ENCODE measurements around the gene TMEM100. TPM values are rescaled to one million over a fixed set of nuclear protein-coding genes. Genes with fewer than 3 reads are reported as not detected.

Gene TMEM100
- total and polyA plus RNA-seq, 2 of the 8 experiments (the other 6 are each of a cell fraction or from before 2014, with no cell fraction given): 0.36 to 0.48 TPM

GRCh38 chr17:55768936-55769624 lies 46.4 kb upstream of the TMEM100 start:
- no peak overlapping the region for H3K4me3 ChIP-seq (ENCODE audit: extremely low read depth in 1 of 4, insufficient read depth in 2 of 4, low read depth in 3 of 4, low read length in 4 of 4)
- no peaks in the 10 kb centered on the region for H3K79me1 ChIP-seq (ENCODE audit: low read depth, low read length)
- H3K4me2 ChIP-seq (ENCODE audit: insufficient read depth in 1 of 2, low read depth in 2 of 2, low read length in 2 of 2): no peak overlapping the region
- H3K4me1 ChIP-seq (replicated peaks in 1 of 4; ENCODE audit: control insufficient read depth in 3 of 4, insufficient read depth in 4 of 4, low read length in 3 of 4): no peaks in the 10 kb centered on the region
- peaks cover 0 to 3% (median 0%) of the 10 kb centered on the region in 4 experiments; a peak in 2 of 8 replicates for H3K36me3 ChIP-seq (ENCODE audit: control insufficient read depth in 2 of 4, insufficient read depth in 4 of 4, low read length in 3 of 4)
- CTCF ChIA-PET (ENCODE audit: partially characterized antibody): interaction anchor here (0.6 to 9.2 kb wide), 21 partner anchors 10 to 574 kb away, joined by 3 to 169 read pairs (median 6); no protein-coding TSS in a partner anchor
- H3K23ac ChIP-seq (ENCODE audit: insufficient read length): no peak overlapping the region
- FAIRE-seq (no peak), DNase-seq (ENCODE audit: low read depth in 1 of 2, low spot score in 2 of 2) (no peak)
- no peak overlapping the region for H2BK20ac ChIP-seq (ENCODE audit: low read length)
- no peak overlapping the region for H3K56ac ChIP-seq (replicated peaks; ENCODE audit: insufficient read length, low read depth, low read length)
- H3K27ac ChIP-seq (ENCODE audit: low read depth, low read length): no peak overlapping the region
- H3K4ac ChIP-seq (replicated peaks; ENCODE audit: insufficient read length, low read depth, low read length): no peak overlapping the region
- H3K79me2 ChIP-seq (ENCODE audit: control insufficient read depth in 1 of 2, insufficient read depth in 2 of 2, low read length in 2 of 2): no peaks in the 10 kb centered on the region
- no peak overlapping the region for H4K5ac ChIP-seq (ENCODE audit: insufficient read length, low read depth, low read length)
- no peak overlapping the region for H2BK15ac ChIP-seq (ENCODE audit: low read length)
- H4K91ac ChIP-seq (replicated peaks; ENCODE audit: insufficient read length, low read length): no peak overlapping the region
- no peaks in the 10 kb centered on the region for H3K9me3 ChIP-seq (ENCODE audit: insufficient read depth in 2 of 2, low read depth in 1 of 2, low read length in 1 of 2)
- H2BK120ac ChIP-seq (replicated peaks; ENCODE audit: low read depth, low read length): no peak overlapping the region
- H3K9ac ChIP-seq (replicated peaks in 1 of 4; ENCODE audit: extremely low read depth in 1 of 4, low read depth in 3 of 4, low read length in 3 of 4): no peak overlapping the region
- H2AK5ac ChIP-seq (ENCODE audit: low read depth, low read length): no peak overlapping the region
- no peaks in the 10 kb centered on the region for H4K20me1 ChIP-seq (replicated peaks in 1 of 2; ENCODE audit: control insufficient read depth in 1 of 2, insufficient read depth in 2 of 2, low read length in 2 of 2)
- H3K14ac ChIP-seq (ENCODE audit: insufficient read length): no peak overlapping the region
- H3K18ac ChIP-seq (ENCODE audit: extremely low read depth, low read length): no peak overlapping the region
- H2BK12ac ChIP-seq (ENCODE audit: low read depth, low read length): no peak overlapping the region
- no peaks in the 10 kb centered on the region for H3K27me3 ChIP-seq (replicated peaks in 1 of 4; ENCODE audit: control insufficient read depth in 3 of 4, extremely low read depth in 1 of 4, insufficient read depth in 3 of 4, low read length in 3 of 4)
- H2BK5ac ChIP-seq (ENCODE audit: low read depth, low read length): no peak overlapping the region
- H2AFZ ChIP-seq (ENCODE audit: low read length): no peak overlapping the region
- no peaks in the 10 kb centered on the region for H3K23me2 ChIP-seq (ENCODE audit: low read depth, low read length)
- POLR2A ChIA-PET (ENCODE audit: partially characterized antibody): no interaction called here
- no peak overlapping the region for H4K8ac ChIP-seq (ENCODE audit: extremely low read depth, insufficient read depth, low read length)
- TF ChIP-seq ATF2 (IDR thresholded peaks at IDR 0.05; ENCODE audit: low read length): no peak
- no peak for TF ChIP-seq ZNF274 (IDR thresholded peaks at IDR 0.05; ENCODE audit: borderline replicate concordance, extremely low read depth, low read length)
- no peak for TF ChIP-seq RNF2 (IDR thresholded peaks at IDR 0.05; ENCODE audit: borderline replicate concordance, low read depth, low read length, missing control alignments, poor library complexity, severe bottlenecking)
- TF ChIP-seq PHF8 (conservative IDR thresholded peaks at IDR 0.05; ENCODE audit: low read depth, low read length): no peak
- no peak for TF ChIP-seq JUND (IDR thresholded peaks at IDR 0.05; ENCODE audit: low read length)
- no peak for TF ChIP-seq RAD21 (IDR thresholded peaks at IDR 0.05 in 1 of 2, conservative IDR thresholded peaks at IDR 0.05 in 1 of 2; ENCODE audit: low read depth in 2 of 2, low read length in 2 of 2)
- no peak for TF ChIP-seq POLR2AphosphoS5 (IDR thresholded peaks at IDR 0.05; ENCODE audit: low read depth, low read length)
- no peak for TF ChIP-seq SRF (IDR thresholded peaks at IDR 0.05; ENCODE audit: low read depth, low read length)
- TF ChIP-seq SIN3A (conservative IDR thresholded peaks at IDR 0.05 in 1 of 2, IDR thresholded peaks at IDR 0.05 in 1 of 2; ENCODE audit: low read depth in 1 of 2, low read length in 2 of 2): no peak

Data from H1 (cell line).